Stomach (tissue), 9 donors: ENCODE measurements around the gene AFAP1. TPM values are rescaled to one million over a fixed set of nuclear protein-coding genes. Genes with fewer than 3 reads are reported as not detected.

Experiments used
- DNase-seq, 2 donors: peaks; one replicate each; pipeline versions ENCODE4 v3.0.0 to v3.0.0-alpha.2; 2013 to 2019
- H3K27ac ChIP-seq, 5 donors: fragments of 200-600 bp in 4 of 5; sonication (generic) in 4 of 5; one replicate each; pipeline ENCODE4 v1.5.1; 2013 to 2019; ENCODE audit warnings: mild to moderate bottlenecking in 1 of 5, moderate library complexity in 1 of 5
- H3K27me3 ChIP-seq, 3 donors: fragments of 200-600 bp; sonication (generic); one replicate each; pipeline ENCODE4 v1.5.1; 2017 to 2019; ENCODE audit warnings: mixed run types in 1 of 3
- H3K36me3 ChIP-seq, 4 donors: fragments of 200-600 bp; sonication (generic); 1 replicate in 3 of 4; 2 replicates in 1 of 4; pipeline ENCODE4 v1.5.1; 2016 to 2019
- H3K4me1 ChIP-seq, 4 donors: fragments of 200-600 bp; sonication (generic); one replicate each; pipeline ENCODE4 v1.5.1; 2016 to 2019
- H3K4me3 ChIP-seq, 4 donors: fragments of 200-600 bp; sonication (generic) in 3 of 4; one replicate each; pipeline ENCODE4 v1.5.1; 2016 to 2019; ENCODE audit warnings: mild to moderate bottlenecking in 1 of 4
- H3K9me3 ChIP-seq, 4 donors: fragments of 200-600 bp; sonication (generic); one replicate each; pipeline ENCODE4 v1.5.1; 2016 to 2019
- EP300 ChIP-seq: sonication (generic); formaldehyde crosslinking; IDR thresholded peaks from one replicate; pipeline ENCODE4 v1.6.1; 2017; ENCODE audit warnings: antibody characterized with exemption
- POLR2A ChIP-seq, 4 donors: fragments of 450-650 bp; IDR thresholded peaks; one replicate each; pipeline ENCODE4 v1.6.1; 2016; ENCODE audit warnings: antibody characterized with exemption in 4 of 4, control low read depth in 2 of 4, mild to moderate bottlenecking in 1 of 4, moderate library complexity in 1 of 4
- POLR2AphosphoS5 ChIP-seq, 3 donors: sonication (generic); formaldehyde crosslinking; IDR thresholded peaks; one replicate each; pipeline ENCODE4 v1.6.1; 2016; ENCODE audit warnings: antibody characterized with exemption in 3 of 3
- WGBS, 5 donors: extraction: QIAGEN DNeasy Blood & Tissue Kit in 3 of 5; methylation state at CpG; one replicate each; pipeline versions ENCODE4 v1.1.5 to v1.1.7; 2013 to 2018; 5-methylcytosine and 5-hydroxymethylcytosine counted together
- intact Hi-C: fragments of 100-400 bp; cut with DNase I; formaldehyde crosslinking; loops from one replicate; pipeline ENCODE4 v1.15.1; 2023; ENCODE audit warnings: low total_unique reads
- polyA plus RNA-seq, 3 donors: library from polyadenylated mRNA; stranded (reverse); fragments of 200-250 nt; gene quantifications; one replicate each; pipeline ENCODE4 v1.2.3, GENCODE V29; 2013
- total RNA-seq, 5 donors: library from RNA; depleted of rRNA; stranded (reverse); fragments of >200 nt; gene quantifications; one replicate each; pipeline versions ENCODE4 v1.1.0 to v1.2.3, GENCODE V29; 2014 to 2016
- TF ChIP-seq, protein P1 (sequence below), 7 experiments: fragments of 450-650 bp in 4 of 7; fragments of 200-600 bp in 3 of 7; sonication (generic) in 3 of 7; IDR thresholded peaks; one replicate each; pipeline ENCODE4 v1.5.1; 2016 to 2019; ENCODE audit warnings: antibody characterized with exemption in 7 of 7, control low read depth in 2 of 7, mild to moderate bottlenecking in 1 of 7
- donor health status: healthy with polysubstance abuse.
- donor health status: Bipolar disorder and iron deficiency.
- donor health status: healthy.

AFAP1 gene
- total and polyA plus RNA-seq, 8 donors: 4.1 to 88.9 (median 12.8) TPM

DNA sequence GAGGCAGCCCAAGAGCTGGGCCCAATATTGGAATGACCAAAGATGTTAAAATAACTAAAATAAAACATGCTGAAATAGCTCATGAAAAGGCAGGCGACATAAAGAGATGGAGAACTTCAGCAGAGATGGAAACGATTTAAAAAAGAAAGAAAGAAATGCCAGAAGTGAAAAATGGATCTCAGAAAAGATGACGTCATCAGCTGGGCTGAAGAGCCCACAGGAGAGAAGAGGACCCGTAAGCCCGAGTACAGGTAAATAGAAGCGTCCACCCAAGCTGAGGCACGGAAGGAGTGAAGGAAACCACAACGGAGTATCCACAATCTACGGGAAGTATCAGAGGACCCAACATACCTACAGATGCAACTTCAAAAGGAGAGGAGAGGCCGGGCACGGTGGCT, 112.8 kb downstream of the AFAP1 start:
- H3K4me3 ChIP-seq: no peak overlapping the region
- H3K9me3 ChIP-seq: no peaks in the 10 kb centered on the region
- peaks cover 0 to 20% (median 13%) of the 10 kb centered on the region in 4 donors for H3K36me3 ChIP-seq
- intact Hi-C loops: no loop called here
- peaks cover 14 to 65% (median 39%) of the 10 kb centered on the region in 4 donors for H3K4me1 ChIP-seq
- no peak overlapping the region for H3K27ac ChIP-seq
- no peak for DNase-seq
- WGBS, 5 donors: 88 to 98% (median 96%) methylated on average over 11 of the region's 11 CpGs
- no peaks in the 10 kb centered on the region for H3K27me3 ChIP-seq
- TF ChIP-seq POLR2AphosphoS5 (IDR thresholded peaks at IDR 0.05) (no peak), EP300 (no peak), POLR2A (IDR thresholded peaks at IDR 0.05) (no peak)
- TF ChIP-seq, protein P1, sequence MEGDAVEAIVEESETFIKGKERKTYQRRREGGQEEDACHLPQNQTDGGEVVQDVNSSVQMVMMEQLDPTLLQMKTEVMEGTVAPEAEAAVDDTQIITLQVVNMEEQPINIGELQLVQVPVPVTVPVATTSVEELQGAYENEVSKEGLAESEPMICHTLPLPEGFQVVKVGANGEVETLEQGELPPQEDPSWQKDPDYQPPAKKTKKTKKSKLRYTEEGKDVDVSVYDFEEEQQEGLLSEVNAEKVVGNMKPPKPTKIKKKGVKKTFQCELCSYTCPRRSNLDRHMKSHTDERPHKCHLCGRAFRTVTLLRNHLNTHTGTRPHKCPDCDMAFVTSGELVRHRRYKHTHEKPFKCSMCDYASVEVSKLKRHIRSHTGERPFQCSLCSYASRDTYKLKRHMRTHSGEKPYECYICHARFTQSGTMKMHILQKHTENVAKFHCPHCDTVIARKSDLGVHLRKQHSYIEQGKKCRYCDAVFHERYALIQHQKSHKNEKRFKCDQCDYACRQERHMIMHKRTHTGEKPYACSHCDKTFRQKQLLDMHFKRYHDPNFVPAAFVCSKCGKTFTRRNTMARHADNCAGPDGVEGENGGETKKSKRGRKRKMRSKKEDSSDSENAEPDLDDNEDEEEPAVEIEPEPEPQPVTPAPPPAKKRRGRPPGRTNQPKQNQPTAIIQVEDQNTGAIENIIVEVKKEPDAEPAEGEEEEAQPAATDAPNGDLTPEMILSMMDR (IDR thresholded peaks at IDR 0.05): no peak

DNA sequence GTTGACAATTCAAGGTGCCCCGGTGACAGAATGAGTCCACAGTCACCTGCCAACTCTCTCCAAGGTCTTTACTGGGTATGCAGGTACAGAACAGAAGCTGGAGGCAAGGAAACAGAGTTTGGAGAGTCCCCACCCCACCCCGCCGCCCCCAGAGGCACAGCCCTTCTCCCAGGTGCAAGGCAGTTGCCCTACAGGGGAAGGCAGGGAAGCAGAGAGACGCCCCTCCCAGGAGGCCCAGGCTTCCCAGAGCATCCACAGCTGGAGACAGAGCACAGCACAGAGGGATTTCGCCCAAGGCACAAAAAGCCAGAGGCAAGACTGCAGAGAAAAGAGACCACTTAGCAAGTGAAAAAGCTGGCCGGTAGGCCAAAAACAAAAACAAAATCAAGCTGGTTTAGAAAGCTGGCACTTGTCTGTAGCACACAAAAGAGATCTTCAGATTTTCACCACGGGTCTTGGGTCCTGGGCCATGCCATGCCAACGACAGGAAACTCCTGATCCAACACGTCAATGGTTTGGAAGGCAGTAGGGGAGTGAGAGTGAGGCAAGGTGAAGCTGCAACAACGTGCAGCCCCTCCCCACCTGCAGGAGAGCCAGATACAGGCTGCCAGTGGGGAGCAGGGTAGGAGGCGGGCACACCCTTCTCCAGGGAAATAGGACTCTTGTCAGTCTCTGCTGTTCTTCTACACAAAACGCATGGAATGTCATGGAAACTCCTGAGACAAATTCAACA, 113.3 kb downstream of the AFAP1 start:
- TF ChIP-seq EP300 (no peak), POLR2A (IDR thresholded peaks at IDR 0.05) (no peak), POLR2AphosphoS5 (IDR thresholded peaks at IDR 0.05) (no peak)
- TF ChIP-seq, protein P1 (IDR thresholded peaks at IDR 0.05): no peak
- Histone ChIP-seq H3K4me3 (no peak overlapping the region), H3K27ac (no peak overlapping the region), H3K27me3 (no peaks in the 10 kb centered on the region), H3K9me3 (no peaks in the 10 kb centered on the region), H3K36me3 (peaks cover 0 to 17% (median 11%) of the 10 kb centered on the region in 4 donors), H3K4me1 (peaks cover 14 to 65% (median 41%) of the 10 kb centered on the region in 4 donors)
- intact Hi-C loops: no loop called here
- no peak for DNase-seq
- 81 to 88% (median 86%) methylated on average over 11 to 12 of the region's 12 CpGs for WGBS, 5 donors

- H3K4me3 ChIP-seq: no peak overlapping the region
- H3K36me3 ChIP-seq: peaks cover 0 to 23% (median 12%) of the 10 kb centered on the region in 4 donors
- TF ChIP-seq POLR2A (IDR thresholded peaks at IDR 0.05) (no peak), EP300 (no peak), POLR2AphosphoS5 (IDR thresholded peaks at IDR 0.05) (no peak)
- TF ChIP-seq, protein P1 (IDR thresholded peaks at IDR 0.05): no peak
- intact Hi-C loops: no loop called here
- peaks cover 14 to 62% (median 38%) of the 10 kb centered on the region in 4 donors for H3K4me1 ChIP-seq
- no peaks in the 10 kb centered on the region for H3K9me3 ChIP-seq
- peak overlapping the region in 4 of 5 donors; percentile 78 to 89 (median 82) for H3K27ac ChIP-seq
- peak in 1 of 2 donors; percentile 81 for DNase-seq
- 42 to 61% (median 48%) methylated on average over 5 of the region's 5 CpGs for WGBS, 5 donors
- H3K27me3 ChIP-seq: no peaks in the 10 kb centered on the region
Measured at GRCh38 chr4:7824218-7824617, 115.4 kb downstream of the AFAP1 start.

GRCh38 chr4:7823416-7823824, 116.2 kb downstream of the AFAP1 start:
- peak; percentile 44 to 84 for DNase-seq
- H3K4me1 ChIP-seq: peaks cover 10 to 57% (median 36%) of the 10 kb centered on the region in 4 donors
- intact Hi-C loops: no loop called here
- H3K27ac ChIP-seq: peak overlapping the region; percentile 78 to 89 (median 82)
- peaks cover 0 to 27% (median 16%) of the 10 kb centered on the region in 4 donors for H3K36me3 ChIP-seq
- H3K27me3 ChIP-seq: no peaks in the 10 kb centered on the region
- no peak overlapping the region for H3K4me3 ChIP-seq
- WGBS, 5 donors: 7 to 39% (median 23%) methylated on average over 9 of the region's 9 CpGs
- no peaks in the 10 kb centered on the region for H3K9me3 ChIP-seq
- TF ChIP-seq EP300 (peak; percentile 58), POLR2A (IDR thresholded peaks at IDR 0.05) (no peak), POLR2AphosphoS5 (IDR thresholded peaks at IDR 0.05) (peak; percentile 24 to 71 (median 39))
- TF ChIP-seq, protein P1 (IDR thresholded peaks at IDR 0.05): no peak
